Effector CD8-positive, alpha-beta T cell (primary cell): ENCODE data around the gene CRTAP.
"Not testable (repeated sequence)": the region's sequence is repeated elsewhere in the genome, so short reads cannot be mapped to it uniquely, and the experiment has no call there.

Experiments used
- DNase-seq: peaks from one replicate; lab custom pipeline; 2025; lab: John Stamatoyannopoulos, UW

CRTAP gene

GRCh38 chr3:33141006-33141405 lies 27.2 kb downstream of the CRTAP start:
- DNase-seq, result no peak

GRCh38 chr3:33144433-33144832 lies 30.6 kb downstream of the CRTAP start:
- DNase-seq, result no peak

GRCh38 chr3:33145221-33145900 lies 31.5 kb downstream of the CRTAP start:
- no peak for DNase-seq

- DNase-seq, result no peak
Measured at GRCh38 chr3:33145901-33146580, 32.2 kb downstream of the CRTAP start.

DNA sequence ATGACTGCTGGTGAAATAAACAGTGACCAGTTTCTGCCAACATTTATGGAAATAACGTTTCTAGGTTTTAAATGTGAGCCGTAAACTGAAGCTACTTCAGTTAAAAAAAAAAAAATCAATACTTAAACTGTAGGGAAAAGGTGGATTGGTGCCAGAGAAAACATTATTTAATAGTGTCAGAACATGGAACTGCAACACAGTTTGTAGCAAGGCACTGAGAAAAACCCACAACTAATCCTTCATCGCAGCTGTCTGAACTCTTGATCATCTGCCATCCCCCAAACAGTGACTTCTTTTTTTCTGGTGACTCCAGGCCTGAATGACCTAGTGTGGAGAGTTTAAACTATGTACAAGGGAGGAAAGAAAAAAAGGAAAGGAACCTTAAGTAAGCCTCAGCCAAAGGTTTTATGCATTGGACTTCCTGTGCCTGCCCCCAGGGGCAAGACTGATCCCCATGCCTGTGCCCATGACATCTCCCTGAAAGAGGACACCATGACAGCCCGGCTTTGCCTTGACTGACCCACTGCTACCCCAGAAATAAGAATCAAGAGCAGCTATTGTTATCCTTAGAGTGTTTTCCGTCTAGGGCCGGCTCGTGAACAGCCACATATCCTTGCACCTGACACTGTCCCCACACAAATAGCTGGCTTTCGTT lies 33.1 kb downstream of the CRTAP start:
- DNase-seq, result no peak

DNA sequence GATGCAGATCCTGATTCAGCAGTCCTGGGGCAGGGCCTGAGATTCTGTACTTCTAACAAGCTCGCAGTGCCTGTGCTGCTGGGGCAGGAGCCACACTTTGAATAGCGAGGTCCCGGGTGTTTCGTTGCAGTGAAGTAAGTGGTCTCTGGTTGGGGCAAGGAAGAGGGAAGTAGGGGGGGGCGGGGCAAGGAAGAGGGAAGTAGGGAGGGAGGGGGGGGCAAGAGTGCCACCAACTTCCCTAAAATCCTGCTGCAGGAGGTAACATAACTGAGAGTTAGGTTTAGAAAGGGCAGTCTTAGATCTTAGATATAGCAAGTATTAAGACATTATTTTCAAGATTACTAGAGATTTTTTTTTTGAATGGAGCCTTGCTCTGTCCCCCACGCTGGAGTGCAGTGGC lies 35.5 kb downstream of the CRTAP start:
- no peak for DNase-seq

DNA sequence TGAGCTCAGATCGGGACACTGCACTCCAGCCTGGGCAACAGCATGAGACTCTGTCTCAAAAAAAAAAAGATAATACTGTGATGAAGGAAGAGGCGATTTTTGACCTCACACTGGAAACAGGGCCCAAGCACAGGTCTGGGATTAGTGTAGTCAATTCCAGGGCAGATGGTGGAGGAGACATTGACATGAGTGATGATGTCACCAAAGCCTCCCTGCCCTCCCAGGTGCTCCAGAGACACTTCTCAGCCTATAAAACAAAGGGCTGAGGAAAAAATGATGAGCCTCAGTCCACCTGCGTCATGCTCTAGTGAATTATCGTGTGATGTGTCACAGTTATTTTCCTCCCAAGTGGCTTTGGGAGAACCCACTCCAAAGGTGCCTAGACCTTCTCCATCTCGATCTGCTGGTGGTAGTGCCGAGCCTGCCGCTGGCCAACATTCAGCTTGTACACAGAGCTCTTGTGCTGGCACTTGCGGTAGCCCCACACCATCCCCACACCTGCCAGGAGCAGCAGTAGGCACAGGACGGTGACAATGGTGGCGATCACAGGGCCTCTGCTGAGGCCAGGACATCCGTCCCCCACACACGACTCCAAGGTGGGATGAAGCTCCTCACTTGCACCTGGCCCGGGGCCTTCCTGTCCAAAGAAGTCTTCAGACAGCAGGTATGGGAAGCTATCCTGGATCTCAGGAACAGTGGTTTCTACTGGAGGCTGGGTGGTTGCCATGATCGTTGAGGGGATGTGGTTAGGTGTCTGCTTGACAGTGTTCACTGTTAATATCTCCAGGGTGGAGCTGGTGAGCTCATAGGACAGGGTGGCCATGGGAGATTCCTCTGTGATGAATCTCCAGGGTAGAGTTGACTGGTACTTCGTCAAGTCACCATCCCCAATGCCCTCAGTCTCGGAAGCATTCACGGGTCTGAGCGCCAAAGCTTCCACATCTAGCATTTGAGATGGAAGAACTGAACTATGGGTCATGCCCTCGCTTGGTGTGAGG lies 38.8 kb downstream of the CRTAP start:
- no peak for DNase-seq

GRCh38 chr3:33153782-33154181 lies 40.0 kb downstream of the CRTAP start:
- no peak for DNase-seq

DNA sequence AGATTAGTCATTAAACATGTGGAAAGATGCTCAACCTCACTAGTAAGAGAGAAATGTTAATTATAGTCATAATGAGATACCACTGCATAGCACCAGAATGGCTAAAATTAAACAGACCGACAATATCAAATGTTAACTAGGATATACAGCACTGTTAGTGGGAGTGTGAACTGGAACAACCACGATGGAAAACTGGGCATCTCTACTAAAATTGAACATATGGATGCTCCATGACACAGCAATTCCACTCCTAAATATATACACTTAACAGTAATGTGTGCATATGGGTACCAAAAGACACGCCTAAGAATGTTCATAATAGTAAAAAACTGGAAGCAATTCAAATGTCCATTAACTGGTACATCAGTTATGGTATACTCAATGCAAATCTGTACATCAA lies 41.5 kb downstream of the CRTAP start:
- DNase-seq, result no peak

- DNase-seq, result no peak
Measured at GRCh38 chr3:33159234-33159633, 45.4 kb downstream of the CRTAP start.

DNA sequence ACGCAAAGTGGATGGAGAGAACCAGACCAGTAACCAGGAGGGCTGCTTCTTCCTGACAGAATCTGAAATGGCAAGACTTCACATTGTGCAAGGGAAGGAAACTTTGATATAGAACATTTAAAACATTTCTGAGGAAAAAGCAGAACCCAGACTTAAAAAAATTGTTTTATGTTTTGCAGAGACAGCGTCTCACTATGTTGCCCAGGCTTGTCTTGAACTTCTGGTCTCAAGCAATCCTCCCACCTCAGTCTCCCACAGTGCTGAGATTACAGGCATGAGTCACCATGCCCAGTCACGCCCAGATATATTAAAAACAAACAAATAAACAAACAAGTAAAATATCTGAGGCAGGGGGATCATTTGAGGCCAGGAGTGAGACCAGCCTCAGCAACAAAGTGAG lies 46.2 kb downstream of the CRTAP start:
- no peak for DNase-seq

DNA sequence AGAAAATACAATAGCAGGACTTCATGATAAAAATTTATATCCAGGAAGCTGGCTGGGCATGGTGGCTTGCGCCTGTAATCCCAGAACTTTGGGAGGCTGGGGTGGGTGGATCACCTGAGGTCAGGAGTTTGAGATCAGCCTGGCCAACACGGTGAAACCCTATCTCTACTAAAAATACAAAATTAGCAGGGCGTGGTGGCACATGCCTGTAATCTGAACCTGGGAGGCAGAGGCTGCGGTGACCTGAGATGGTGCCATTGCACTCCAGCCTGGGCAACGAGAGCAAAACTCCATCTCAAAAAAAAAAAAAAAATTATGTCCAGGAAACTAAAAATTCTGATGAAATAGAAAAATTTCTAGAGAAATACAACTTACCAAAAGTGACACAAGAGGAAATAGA lies 48.8 kb downstream of the CRTAP start:
- not testable (repeated sequence) for DNase-seq

- no peak for DNase-seq
Measured at GRCh38 chr3:33165372-33165771, 51.6 kb downstream of the CRTAP start.

DNA sequence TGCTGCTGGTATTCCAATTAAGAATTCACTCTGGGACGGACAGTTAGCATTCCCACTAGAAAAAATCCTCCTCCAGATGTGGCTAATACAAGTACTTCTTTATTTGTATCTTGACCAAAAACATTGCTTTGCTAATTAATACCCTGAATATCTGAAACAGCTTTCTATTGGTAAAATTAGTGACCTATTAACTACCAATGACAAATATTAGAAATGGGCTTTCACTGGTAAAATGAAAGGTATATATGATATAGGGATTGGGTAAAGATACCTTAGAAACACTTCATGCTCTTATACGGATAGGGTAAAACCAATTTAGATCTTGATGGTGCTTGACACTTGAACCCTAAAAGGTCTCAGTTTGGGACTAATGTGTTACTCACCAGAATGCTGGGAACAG lies 52.3 kb downstream of the CRTAP start:
- DNase-seq, result no peak

GRCh38 chr3:33167284-33167683 lies 53.5 kb downstream of the CRTAP start:
- no peak for DNase-seq

GRCh38 chr3:33167716-33168336 lies 54.0 kb downstream of the CRTAP start:
- no peak for DNase-seq

DNA sequence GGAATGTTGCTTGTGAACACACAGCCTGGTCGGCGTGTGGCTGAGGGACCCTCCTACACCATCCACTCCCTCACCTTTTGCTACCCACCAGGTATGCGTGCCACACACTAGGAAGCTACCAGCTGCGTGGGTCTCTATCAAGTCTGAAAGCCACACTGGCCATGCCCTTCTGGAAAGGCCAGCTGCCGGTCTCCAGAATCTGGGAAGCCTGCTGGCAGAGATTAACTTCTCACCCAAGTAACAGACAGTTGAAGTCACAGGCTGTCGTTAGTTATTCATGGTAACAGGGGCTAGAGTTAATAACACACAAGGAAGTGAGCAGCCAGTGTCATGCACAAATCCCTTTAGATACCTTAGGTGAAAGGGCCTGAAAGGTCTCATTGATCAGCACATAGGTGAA lies 56.7 kb downstream of the CRTAP start:
- no peak for DNase-seq

DNA sequence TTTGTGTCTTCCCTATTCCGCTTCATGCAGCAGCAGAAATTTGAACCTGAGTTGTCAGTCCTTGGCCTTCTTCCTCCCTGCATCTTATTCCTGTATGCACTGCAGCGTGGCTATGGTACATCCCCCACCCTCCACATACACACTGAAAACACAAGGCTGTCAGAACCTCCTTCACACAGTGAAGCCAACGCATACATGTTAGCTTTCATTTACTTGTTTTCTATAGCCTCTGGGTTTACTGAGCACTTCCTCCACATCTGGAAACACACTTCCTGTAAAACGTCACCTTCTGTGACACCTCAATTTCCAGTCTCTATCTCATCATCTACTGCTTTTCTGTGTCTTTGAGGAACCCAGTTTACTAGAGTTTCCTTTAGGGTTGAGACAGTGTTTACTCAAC lies 57.8 kb downstream of the CRTAP start:
- DNase-seq, result no peak

- no peak for DNase-seq
Measured at GRCh38 chr3:33173103-33173502, 59.3 kb downstream of the CRTAP start.

GRCh38 chr3:33173672-33174071 lies 59.9 kb downstream of the CRTAP start:
- no peak for DNase-seq

DNA sequence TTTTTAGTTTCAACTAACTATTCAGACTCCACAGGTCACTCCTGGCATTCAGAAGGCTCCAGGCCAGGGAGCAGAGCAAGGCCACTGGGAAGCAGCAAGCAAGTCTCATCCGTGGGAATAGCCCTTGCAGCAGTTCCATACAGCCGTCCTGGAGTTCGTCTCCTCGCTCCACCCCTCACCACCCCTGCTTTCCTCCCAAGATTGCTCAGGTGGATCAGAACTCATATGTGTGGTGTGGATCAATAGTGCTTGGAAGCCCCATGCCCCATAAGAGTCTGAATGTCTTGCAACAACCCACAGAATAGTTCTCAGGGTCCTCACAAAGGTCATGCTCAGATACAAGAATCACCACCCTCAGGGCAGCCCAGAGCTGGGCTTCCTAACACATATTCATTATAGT lies 60.3 kb downstream of the CRTAP start:
- DNase-seq, result no peak
